Activated T-helper 17 cell treated with anti-CD3 and anti-CD28 coated beads, Interleukin-2, amount 50 U/mL, for 72 hours (primary cell): Measurements from ENCODE around the gene RPS6KL1. TPM values are rescaled to one million over a fixed set of nuclear protein-coding genes. Genes with fewer than 3 reads are reported as not detected.
A peak's percentile ranks its signal among the peaks of the same experiment; 100 is the strongest.

Experiments used
- ATAC-seq: fragments of 150-1000 bp; cut with Tn5 transposase; replicated peaks from 2 replicates; pipeline ENCODE4 v1.10.0; 2021; ENCODE audit warnings: mild to moderate bottlenecking, moderate library complexity
- H3K27ac Mint-ChIP-seq: one replicate; pipeline ENCODE4 v1.8.0; 2022; ENCODE audit warnings: mixed read lengths
- H3K27me3 Mint-ChIP-seq: one replicate; pipeline ENCODE4 v1.8.0; 2022; ENCODE audit warnings: mixed read lengths
- H3K36me3 Mint-ChIP-seq: one replicate; pipeline ENCODE4 v1.8.0; 2022; ENCODE audit warnings: low read depth, mild to moderate bottlenecking, mixed read lengths
- H3K4me1 Mint-ChIP-seq: one replicate; pipeline ENCODE4 v1.8.0; 2022; ENCODE audit warnings: mixed read lengths
- H3K4me3 Mint-ChIP-seq: one replicate; pipeline ENCODE4 v1.8.0; 2022; ENCODE audit warnings: mild to moderate bottlenecking, mixed read lengths
- H3K9me3 Mint-ChIP-seq: one replicate; pipeline ENCODE4 v1.8.0; 2022; ENCODE audit warnings: mixed read lengths
- total RNA-seq, 2 donors: library from RNA; stranded (reverse); gene quantifications; one replicate each; pipeline ENCODE4 v1.2.3, GENCODE V29; 2022

The RPS6KL1 gene
- total RNA-seq: 1 to 10 TPM in 1 of 2 donors, under 1 TPM in 1; 0.79 to 3.2 TPM

DNA sequence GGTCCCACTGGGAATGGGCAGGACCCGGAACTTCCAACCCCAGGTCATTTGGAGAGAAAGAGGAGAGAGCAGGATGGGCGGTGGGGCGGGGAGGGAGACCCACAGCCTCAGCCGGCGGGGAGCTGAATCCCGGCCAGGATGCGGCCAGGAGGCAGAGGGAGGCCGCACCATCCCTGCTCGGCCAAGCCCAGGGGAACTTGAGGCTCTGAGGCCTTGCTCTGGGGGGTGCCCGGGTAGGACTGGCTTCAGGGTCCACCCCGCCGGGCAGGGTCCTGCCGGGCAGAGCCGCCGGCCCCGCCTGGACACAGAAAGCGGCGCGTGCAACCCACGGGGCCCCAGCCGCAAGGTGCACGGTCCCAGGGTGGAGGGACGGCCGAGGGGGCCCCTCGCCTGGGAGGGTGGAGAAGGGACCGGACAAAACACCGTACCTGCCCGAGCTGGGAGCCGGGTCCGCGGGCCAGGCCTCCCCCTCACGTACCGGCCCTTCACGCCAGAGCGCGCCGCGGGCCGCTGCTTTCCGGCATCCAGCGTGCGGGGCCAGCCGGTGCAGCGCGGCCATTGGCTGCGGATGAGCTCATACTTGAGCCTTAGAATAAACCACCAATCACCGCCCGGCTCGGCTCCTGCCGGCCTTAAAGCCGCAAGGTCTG is at the start of gene RPS6KL1:
Gene RPS6KL1 (minus strand): TSS at position 509 of the 650 bp plus-strand sequence. CDS start 1,719 bp downstream, outside the sequence.
- Mint-ChIP-seq H3K9me3 (no peaks in the 10 kb centered on the region), H3K27ac (no peak within 1 kb of the TSS), H3K36me3 (no peaks in the 10 kb centered on the region), H3K27me3 (peaks cover 3% of the 10 kb centered on the region), H3K4me3 (peak within 1 kb of the TSS; percentile 67), H3K4me1 (no peaks in the 10 kb centered on the region)
- ATAC-seq: peak; percentile 97

DNA sequence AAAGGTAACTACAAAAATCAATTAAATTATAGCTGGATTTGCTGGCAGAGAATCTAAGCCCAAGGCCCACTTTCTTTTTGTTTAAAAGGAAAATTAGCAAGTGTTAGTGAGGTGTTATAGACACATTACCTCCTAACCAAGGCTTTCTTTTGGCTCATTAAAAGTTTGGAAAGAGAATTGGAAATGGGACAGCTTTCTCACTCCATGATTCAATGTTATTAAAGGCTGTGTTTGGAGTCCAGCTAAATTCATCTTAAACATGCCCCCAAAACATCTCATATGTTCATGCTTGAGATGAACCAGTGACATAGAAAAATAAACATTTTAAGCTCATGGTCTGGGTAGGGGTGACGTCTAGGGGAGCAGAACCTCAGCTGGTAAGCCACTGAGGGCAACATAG is 45.8 kb upstream of the RPS6KL1 start:
- H3K27ac Mint-ChIP-seq: no peak overlapping the region
- no peaks in the 10 kb centered on the region for H3K4me1 Mint-ChIP-seq
- no peak for ATAC-seq
- no peak overlapping the region for H3K4me3 Mint-ChIP-seq
- no peaks in the 10 kb centered on the region for H3K36me3 Mint-ChIP-seq
- no peaks in the 10 kb centered on the region for H3K9me3 Mint-ChIP-seq
- peaks cover 5% of the 10 kb centered on the region for H3K27me3 Mint-ChIP-seq

DNA sequence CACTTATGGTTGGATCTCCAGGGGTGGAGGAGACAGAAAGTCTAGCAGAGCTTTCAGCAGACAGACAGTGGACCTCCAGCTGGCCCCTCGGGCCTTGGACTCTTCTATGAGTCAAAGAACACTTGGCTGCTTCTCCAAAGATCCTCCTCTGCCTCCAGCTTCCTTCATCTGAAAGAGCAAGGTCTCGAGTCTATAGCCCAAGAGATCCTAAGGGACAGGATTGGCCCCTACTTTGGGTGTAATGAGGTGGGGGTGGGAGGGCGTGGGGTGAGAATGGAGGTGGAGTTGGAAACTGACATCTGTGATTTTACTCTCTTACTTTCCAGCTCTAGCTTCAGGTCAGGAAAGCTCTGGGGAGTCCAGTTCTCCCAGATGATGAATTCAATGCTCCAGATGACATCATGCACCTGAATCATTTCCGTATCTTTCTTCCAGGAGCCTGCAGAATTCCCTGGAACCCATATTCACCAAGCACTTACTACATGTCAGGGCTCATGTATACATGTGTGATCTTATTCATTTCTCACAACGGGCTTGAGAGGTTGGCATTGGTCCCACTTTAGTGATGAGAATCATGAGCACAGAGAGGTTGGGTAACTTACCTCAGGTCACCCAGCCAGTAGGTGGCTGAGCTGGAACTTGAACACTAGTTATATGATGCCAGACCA is 42.6 kb upstream of the RPS6KL1 start:
- Mint-ChIP-seq H3K27me3 (peaks cover 8% of the 10 kb centered on the region), H3K36me3 (no peaks in the 10 kb centered on the region), H3K27ac (no peak overlapping the region), H3K4me3 (no peak overlapping the region), H3K9me3 (no peaks in the 10 kb centered on the region), H3K4me1 (peaks cover 4% of the 10 kb centered on the region)
- ATAC-seq: no peak

DNA sequence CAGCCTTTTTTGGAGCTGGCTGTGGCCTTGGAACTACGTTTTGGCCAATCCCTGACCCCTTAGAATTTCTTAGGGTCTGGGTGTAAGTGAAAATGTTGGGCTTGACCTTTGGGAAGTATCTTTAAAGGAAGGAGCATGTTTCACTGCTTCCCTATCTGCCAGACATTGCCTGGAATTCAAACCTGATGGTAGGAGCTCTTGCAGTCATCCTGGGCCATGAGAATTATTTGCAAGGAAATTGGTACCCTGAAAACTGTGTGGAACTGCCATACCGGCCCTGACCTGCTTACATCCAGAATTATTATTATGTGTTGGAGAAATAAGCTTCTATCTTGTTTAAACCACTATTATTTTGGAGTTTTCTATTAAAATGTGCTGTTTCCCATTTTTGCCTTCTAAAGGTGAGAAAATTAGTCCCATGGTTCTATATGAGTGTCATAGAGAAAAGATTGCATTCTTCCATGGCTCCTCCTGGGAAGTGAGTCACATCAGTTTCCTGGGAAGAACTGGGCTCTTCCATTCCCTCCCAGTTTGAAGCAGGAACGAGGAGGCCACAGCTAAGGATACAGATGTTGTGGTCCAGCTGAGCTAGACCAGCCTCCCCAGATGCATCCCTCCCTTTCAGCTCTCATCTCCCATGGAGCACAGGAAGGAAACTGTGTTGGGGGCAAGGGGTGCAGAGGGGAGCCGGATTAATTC is 41.9 kb upstream of the RPS6KL1 start:
- ATAC-seq: no peak
- Mint-ChIP-seq H3K9me3 (no peaks in the 10 kb centered on the region), H3K36me3 (no peaks in the 10 kb centered on the region), H3K27me3 (peaks cover 8% of the 10 kb centered on the region), H3K4me3 (no peak overlapping the region), H3K27ac (no peak overlapping the region), H3K4me1 (peaks cover 4% of the 10 kb centered on the region)

DNA sequence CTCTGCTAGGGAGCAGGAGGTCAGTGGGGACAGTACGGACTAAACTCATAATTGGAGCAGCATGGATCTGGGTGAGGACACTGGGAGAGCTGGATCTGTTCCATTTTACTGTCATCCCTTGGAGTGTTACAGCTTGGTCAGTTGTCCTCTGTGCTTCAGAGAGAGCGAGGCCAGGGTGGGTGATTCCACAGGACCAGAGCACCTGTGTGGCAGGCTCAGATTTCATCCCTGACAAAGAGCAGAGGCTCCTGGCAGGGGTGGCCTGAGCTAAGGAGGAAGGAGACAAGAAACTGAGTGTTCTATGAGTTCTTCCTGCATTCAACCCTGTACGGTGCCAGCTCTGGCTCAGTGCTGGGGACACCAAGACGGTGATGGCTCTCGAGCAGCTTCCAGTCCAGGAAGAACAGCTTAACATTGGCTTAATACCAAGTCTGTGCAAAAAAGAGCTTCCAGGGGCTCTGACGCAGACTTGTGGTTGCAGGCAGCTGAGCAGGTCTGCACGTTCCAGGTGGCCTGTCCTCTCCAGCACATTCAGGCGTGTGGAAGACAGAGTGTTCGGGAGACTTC is 40.7 kb upstream of the RPS6KL1 start:
- ATAC-seq: no peak
- no peak overlapping the region for H3K4me3 Mint-ChIP-seq
- no peaks in the 10 kb centered on the region for H3K36me3 Mint-ChIP-seq
- H3K9me3 Mint-ChIP-seq: no peaks in the 10 kb centered on the region
- H3K4me1 Mint-ChIP-seq: peaks cover 4% of the 10 kb centered on the region
- H3K27ac Mint-ChIP-seq: no peak overlapping the region
- H3K27me3 Mint-ChIP-seq: peaks cover 8% of the 10 kb centered on the region

- peaks cover 4% of the 10 kb centered on the region for H3K4me1 Mint-ChIP-seq
- no peaks in the 10 kb centered on the region for H3K9me3 Mint-ChIP-seq
- H3K27me3 Mint-ChIP-seq: peaks cover 8% of the 10 kb centered on the region
- H3K36me3 Mint-ChIP-seq: no peaks in the 10 kb centered on the region
- no peak overlapping the region for H3K4me3 Mint-ChIP-seq
- ATAC-seq: no peak
- H3K27ac Mint-ChIP-seq: peak overlapping the region; percentile 53
These were observed 40.2 kb upstream of the RPS6KL1 start for GRCh38 chr14:74963178-74963704.

GRCh38 chr14:74962493-74962892 is 39.4 kb upstream of the RPS6KL1 start:
- H3K27me3 Mint-ChIP-seq: peaks cover 8% of the 10 kb centered on the region
- H3K4me1 Mint-ChIP-seq: peaks cover 4% of the 10 kb centered on the region
- H3K9me3 Mint-ChIP-seq: no peaks in the 10 kb centered on the region
- no peak for ATAC-seq
- no peak overlapping the region for H3K4me3 Mint-ChIP-seq
- no peaks in the 10 kb centered on the region for H3K36me3 Mint-ChIP-seq
- H3K27ac Mint-ChIP-seq: peak overlapping the region; percentile 53

DNA sequence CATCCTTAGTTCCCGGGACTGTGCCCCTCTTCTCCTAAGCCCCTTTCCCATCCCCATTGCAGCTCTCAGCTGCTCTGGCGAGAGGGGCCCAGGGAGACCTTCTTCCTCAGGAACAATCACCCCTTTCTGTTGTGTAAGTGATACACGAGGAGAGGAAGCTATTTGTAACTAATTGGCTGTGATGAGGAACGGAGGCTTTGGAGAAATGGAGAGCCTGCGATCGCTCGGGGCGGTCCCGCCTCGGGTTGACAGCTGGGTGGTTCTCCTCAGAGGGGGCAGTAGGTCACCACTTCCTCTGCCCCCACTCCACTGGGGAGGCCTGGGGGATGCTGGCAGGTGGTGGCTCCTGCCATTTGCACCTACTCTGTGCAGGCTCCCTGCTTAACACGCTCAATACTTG is 39.0 kb upstream of the RPS6KL1 start:
- no peak for ATAC-seq
- peaks cover 4% of the 10 kb centered on the region for H3K4me1 Mint-ChIP-seq
- no peak overlapping the region for H3K4me3 Mint-ChIP-seq
- H3K36me3 Mint-ChIP-seq: no peaks in the 10 kb centered on the region
- H3K27me3 Mint-ChIP-seq: peaks cover 8% of the 10 kb centered on the region
- no peaks in the 10 kb centered on the region for H3K9me3 Mint-ChIP-seq
- H3K27ac Mint-ChIP-seq: no peak overlapping the region

- no peaks in the 10 kb centered on the region for H3K36me3 Mint-ChIP-seq
These were observed 38.3 kb upstream of the RPS6KL1 start for GRCh38 chr14:74961238-74961911.

DNA sequence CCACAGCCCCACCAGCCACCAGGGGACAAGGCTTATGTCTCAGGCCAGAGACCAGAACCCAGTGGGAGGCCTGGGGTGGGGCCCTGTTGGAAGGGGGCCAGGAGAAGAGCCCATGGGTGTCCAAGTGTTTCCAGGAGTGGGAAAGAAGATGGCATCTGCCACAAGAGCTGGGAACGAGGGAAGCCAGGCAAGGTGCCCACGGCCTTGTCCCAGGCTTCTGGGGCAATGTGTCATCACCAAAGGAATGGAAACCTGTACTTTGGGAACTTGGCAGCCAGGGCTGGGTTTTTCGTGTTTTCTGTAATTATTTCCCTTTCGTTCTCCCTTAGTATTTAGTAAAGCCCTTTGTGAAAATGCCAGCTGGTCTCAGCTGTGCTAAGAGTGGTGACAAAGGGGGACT is 37.7 kb upstream of the RPS6KL1 start:
- Mint-ChIP-seq H3K4me3 (no peak overlapping the region), H3K27me3 (peaks cover 13% of the 10 kb centered on the region), H3K4me1 (peaks cover 8% of the 10 kb centered on the region), H3K27ac (no peak overlapping the region), H3K9me3 (no peaks in the 10 kb centered on the region), H3K36me3 (no peaks in the 10 kb centered on the region)
- no peak for ATAC-seq

More at GRCh38 chr14:74961238-74961911, 38.3 kb upstream of the RPS6KL1 start:
- H3K4me1 Mint-ChIP-seq: peaks cover 6% of the 10 kb centered on the region
- peaks cover 11% of the 10 kb centered on the region for H3K27me3 Mint-ChIP-seq
- H3K9me3 Mint-ChIP-seq: no peaks in the 10 kb centered on the region
- no peak overlapping the region for H3K27ac Mint-ChIP-seq
- no peak for ATAC-seq
- H3K4me3 Mint-ChIP-seq: no peak overlapping the region

- Mint-ChIP-seq H3K4me1 (peaks cover 8% of the 10 kb centered on the region), H3K4me3 (no peak overlapping the region), H3K27ac (no peak overlapping the region), H3K9me3 (no peaks in the 10 kb centered on the region), H3K36me3 (no peaks in the 10 kb centered on the region), H3K27me3 (peaks cover 13% of the 10 kb centered on the region)
- ATAC-seq: no peak
These were observed 36.6 kb upstream of the RPS6KL1 start for GRCh38 chr14:74959596-74960180.

DNA sequence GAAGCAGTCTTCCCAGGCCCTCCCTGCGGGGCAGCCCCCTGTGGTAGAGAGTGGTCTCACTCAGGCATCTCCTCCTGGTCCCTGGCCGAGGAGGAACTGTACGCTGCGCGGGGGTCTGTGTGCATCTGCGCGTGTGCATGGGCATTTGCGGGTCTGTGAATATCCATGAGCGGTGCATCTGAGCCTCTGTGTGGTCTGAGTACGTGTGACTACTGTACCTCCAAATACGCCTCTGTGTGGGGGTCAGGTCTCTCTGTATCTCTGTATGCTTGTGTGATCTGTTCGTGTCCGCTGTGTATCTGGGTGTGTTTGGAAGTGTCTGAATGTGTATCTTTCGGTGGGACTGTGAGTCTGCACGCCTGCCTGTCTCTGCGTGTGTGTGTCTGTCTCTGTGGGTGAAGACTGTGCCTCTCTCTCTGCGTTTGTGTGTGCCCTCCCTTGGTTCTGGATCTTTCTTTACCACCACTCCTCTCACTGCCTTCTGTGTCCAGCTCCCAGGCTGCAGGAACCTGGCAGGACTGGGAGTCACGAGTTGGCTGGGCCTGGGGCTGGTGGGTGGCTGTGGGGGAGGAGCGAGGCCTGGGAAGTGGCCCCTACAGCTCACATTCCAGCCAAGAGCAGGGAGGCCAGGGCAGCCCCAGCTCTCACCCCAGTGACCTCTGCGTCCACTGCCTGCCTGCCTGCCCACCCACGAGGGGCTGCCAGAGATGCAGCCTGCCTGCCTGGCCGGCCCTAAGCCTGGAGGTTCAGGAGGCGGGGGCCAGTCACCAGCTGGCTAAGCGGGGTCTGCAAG is 33.4 kb upstream of the RPS6KL1 start:
- ATAC-seq: no peak
- no peaks in the 10 kb centered on the region for H3K9me3 Mint-ChIP-seq
- peaks cover 4% of the 10 kb centered on the region for H3K27me3 Mint-ChIP-seq
- no peak overlapping the region for H3K27ac Mint-ChIP-seq
- no peaks in the 10 kb centered on the region for H3K36me3 Mint-ChIP-seq
- H3K4me1 Mint-ChIP-seq: peaks cover 4% of the 10 kb centered on the region
- peak overlapping the region; percentile 38 for H3K4me3 Mint-ChIP-seq

- ATAC-seq: no peak
- Mint-ChIP-seq H3K27ac (no peak overlapping the region), H3K4me1 (peaks cover 4% of the 10 kb centered on the region), H3K9me3 (no peaks in the 10 kb centered on the region), H3K27me3 (peaks cover 4% of the 10 kb centered on the region), H3K4me3 (peak overlapping the region; percentile 38), H3K36me3 (no peaks in the 10 kb centered on the region)
These were observed 32.9 kb upstream of the RPS6KL1 start for GRCh38 chr14:74956027-74956279.
